HG03139 (cell line): ENCODE measurements around the gene CDKN1C.

Experiments used
- ATAC-seq: cut with Tn5 transposase; IDR thresholded peaks from one replicate; pipeline ENCODE4 v1.9.1; 2021; ENCODE audit not compliant: unreplicated experiment

CDKN1C gene

DNA sequence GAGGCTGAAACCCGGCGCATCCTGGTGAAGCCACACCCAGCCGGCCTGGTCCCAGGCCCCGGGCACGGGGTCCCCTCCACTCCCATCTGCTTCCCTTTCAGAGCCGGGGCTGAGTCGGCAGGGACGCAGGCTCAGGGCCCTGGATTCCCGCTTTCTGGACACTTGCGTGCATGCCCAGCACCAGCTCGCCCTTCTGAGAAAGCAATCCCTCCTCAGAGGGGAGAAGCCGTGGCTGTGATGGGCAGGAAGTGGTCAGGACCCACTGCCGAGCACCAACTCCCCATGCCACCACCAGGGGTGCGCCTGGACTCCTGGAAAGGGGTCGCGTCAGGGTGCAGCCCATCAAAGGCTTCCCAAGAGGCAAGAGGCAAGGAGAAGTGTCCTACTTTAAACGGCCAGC is 15.1 kb downstream of the CDKN1C start:
- ATAC-seq, result no peak

DNA sequence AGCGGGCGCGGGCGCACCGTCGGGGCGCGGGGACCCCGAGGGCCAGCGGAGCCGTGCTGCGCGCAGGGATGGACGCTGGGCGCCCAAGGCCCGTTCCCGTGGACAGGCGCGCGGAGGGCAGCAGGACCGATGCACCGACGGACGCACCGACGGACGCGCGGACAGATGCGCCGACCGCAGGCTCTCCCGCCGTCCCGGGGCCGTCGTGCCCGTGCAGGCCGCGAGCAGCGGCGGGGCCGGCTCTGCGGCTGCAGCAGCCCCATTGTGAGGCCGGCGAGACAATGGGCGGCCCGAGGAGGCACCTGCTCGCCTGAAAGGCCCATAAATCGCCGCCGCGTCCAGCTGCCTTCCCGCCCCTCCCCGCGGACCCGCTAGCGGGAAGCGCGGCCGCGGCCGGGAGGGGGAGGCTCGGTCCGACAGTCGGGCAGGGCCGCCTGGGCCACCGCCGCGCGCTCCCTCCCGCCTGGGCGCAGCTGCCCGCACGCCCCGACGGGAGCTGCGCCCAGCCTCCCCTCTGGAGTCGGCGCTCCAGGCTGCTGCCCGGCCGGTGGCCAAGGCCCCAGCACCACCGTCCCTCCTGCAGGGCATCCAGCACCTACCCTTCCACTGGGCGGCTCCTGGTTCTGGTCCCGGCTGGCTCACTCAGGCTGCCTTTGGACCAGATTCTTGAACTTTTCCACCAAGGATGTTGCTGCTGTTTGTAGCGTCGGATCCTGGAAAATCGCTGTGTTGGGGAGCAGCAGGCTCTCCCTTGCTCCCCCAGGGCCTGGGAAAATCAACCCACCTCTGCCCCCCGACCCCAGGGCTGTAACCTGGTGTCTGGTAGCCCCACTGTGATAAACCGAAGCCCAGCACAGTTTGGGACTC is 15.8 kb downstream of the CDKN1C start:
- no peak for ATAC-seq

DNA sequence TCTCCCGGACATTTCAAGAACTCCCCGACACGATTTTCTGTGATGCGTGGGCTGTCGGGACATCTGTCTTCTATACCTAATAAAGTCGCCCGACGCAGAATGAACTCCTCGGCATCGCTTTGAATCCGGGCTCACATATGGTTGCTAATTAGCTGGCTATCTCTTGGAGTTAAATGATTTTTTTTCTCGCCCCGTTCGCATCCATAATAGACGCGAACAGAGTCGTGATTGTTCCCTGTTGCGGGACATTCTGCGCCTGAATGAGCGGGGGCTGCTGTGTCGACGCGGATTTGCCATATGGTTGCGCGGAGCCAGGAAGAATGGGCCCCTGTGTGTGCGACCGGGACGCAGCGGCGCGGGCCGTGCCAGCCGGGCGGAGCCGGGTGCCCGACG is 16.4 kb downstream of the CDKN1C start:
- no peak for ATAC-seq

DNA sequence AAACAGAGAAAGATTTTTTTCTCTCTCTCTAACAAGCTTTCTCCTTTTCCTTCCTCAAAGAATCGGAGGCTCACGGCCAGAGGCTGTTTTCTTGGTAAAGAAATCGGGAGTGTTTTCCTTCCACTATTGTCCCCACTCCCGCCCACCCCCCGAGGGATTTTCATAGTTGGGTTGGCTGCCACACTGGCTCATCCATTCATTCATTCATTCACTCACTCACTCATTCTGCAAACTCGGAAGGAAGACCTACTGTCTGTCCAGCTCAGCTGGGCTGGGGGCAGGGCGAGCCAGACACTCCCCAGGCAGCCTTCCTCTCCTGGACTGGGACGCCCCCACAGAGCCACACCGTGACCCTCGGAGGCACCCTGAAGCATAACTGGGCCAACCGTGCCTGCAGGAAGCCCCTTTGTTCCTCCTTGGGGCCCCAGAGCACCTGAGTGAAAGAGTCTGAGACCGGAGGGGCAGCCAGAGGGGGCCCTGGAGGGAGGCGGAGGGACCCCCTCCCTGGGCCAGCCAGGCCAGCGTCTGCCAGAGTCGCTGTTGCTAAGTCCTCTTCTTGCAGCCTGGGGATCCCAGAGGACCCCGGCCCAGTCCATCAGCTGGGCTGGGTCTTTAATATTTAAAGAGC is 17.0 kb downstream of the CDKN1C start:
- no peak for ATAC-seq

DNA sequence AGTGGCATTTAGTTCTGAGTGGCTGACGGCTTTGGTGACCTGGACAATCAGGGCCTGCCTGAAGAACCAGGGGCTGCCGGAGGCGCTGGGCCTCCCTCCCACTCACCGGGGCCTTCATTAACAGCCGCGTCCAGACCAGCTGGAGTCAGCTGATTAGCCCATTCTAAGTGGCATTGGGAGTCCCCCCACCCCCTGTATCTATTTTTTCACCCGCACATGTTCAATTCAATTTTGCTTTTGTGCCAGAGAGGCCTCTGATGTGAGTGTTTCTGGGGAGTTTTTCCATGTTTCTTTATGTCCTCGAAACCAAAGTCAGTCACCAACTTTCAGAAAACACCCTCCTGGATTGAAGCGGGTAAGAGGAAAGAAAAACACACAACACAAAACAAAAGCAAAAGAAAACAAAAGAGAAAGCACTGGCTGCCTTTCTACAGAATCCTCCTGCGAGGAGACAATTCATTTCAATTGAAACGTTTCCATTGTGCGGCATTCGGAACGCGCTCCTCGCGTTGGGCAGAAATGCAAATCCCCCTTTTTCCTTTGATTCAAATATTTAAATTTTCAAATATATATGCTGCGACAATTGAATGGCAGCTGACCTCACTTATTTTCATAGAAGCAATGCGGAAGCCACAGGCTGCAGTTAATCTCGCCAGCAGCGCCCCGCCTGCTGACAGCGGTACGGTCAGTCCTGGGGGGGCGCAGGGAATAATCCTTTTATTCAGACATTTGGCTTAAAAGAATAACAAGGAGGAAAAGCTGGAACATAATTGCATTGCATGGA is 17.7 kb downstream of the CDKN1C start:
- no peak for ATAC-seq

DNA sequence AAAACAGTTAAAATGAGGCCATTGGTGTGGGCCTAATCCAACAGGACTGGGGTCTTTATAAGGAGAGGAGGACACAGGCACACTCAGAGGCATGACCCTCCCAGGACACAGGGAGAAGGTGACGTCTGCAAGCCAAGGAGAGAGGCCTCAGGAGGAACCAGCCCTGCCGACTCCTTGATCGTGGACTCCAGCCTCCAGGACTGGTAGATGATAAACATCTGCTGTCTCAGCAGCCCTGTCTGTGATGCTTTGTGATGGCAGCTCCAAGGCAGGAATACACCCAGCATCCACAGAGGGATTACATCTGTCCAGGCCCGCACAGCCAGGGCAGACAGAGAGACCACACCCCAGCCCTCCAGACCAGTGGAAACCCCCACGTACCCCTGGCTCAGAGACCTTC is 18.4 kb downstream of the CDKN1C start:
- no peak for ATAC-seq

DNA sequence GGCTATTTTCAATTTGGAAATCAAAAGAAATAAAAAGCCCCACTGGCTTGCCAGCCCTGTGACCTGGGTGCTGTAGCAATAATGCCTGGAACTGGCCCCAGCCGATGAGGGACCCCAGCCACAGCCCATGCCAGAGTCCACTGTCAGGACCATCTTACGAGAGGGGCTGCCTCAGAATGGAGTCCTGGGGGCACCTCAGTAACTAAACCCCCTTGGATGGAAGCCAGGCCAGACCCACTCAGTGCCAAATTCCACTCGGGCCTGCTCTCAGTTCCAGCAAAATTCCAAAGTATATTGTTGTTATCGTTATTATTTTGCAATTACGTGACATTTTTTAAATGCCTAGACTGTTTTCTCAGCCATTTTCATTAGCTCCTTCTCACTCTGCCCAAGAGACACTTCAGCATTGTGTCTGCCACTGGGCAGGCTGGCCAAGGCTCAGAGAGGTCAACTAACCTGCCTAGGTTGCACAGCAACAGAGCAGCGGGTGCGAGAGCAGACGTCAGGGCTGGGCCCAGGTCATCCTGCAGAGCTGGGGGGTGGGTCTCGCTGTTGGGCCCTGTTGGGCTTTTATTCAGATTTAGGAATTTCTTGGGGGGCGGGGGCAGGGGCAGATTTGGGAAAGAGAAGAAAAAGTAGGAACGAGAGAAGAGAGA is 19.5 kb downstream of the CDKN1C start:
- ATAC-seq, result no peak

DNA sequence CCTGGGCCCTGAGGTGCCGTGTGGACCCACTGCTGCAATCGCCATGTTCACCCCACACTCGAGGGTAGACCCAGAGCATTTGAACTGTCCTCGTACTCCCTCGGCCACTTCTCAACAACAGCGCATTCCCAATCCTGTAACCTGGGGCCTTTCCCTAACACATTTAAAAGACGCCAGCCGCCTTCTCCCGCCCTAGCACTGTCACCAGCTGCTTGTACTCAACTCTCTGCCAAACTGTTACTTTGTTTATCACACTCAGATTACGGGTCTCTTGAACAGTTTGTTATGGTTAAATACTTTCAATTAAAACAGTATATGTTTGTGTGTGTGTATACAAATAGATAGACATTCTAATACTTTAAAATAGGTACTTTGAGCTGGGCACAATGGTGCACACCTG is 20.7 kb downstream of the CDKN1C start:
- no peak for ATAC-seq

DNA sequence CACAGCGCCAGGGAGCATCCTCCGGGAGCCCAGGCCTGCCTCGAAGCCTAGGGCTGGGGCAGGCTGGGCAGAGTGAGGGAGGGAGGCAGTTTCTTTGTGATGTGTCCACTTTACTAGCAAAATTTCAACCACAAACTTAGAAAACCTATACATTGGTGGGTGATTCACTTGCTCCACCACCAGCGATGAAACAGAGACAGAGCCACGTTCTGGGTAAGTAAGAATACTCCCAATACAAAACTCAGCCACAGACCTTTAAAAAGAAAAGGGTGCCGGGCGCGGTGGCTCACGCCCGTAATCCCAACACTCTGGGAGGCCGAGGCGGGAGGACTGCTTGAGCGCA is 22.3 kb downstream of the CDKN1C start:
- no peak for ATAC-seq

DNA sequence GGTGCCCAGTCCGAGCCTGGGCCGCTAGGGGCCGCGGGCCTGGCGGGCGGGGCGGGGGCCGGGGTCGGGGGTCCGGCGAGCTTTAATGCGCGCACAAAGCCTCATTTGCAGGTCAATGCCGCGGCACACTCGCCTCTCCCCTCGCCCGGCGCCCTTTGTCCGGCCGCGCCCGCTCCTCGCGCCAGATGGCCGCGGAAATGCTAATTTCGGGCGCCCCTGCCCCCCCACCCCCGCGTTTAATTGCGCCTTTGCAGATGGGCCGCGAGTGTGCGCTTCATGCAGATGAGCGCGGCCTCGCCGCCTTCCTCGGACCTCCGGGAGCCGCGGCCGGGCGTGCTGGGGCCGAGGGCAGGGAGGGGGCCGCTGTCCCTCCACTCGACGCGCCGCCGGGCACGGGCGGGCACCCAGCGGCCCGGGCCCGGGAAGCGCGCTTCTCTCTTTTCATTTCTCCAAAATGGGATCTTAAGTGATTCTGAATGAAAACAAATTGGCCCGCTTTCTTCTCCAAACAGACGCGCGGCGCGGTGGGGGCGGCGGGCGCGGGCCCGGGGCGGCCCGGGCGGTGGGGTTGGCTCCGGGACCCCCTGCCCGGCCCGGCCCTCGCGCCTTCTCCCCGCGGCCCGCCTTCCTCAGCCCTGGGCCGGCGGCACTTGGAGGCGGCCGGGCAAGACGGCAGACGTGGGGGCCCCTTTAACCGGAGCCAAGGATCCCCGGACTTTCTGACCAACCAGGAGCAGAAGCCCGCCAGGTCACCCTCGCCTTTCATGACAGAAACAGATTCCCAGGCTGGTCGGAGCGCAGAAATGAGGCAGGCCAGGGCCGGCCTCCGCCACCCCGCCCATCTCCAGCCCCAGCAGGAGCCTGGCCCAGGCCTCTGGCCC is 22.9 kb downstream of the CDKN1C start:
- ATAC-seq, result no peak

DNA sequence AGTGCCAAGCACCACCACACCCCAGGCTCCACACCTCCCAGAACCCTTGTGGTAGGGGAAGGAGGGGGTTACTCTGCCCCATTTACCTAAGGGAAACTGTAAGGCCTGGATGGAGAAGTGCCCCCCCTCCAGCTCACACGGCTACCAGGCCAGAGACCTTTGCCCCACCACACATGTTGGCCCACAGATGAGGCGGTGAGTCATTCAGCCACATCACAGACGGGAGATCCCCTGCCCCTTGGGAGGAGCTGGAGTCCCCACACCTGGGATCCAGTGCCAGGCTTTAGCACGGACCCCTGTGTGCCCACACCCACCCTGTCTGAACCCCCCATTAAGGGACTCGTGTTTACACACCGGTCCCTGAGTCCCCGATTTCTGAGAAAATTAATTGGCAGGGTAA is 24.9 kb downstream of the CDKN1C start:
- no peak for ATAC-seq

DNA sequence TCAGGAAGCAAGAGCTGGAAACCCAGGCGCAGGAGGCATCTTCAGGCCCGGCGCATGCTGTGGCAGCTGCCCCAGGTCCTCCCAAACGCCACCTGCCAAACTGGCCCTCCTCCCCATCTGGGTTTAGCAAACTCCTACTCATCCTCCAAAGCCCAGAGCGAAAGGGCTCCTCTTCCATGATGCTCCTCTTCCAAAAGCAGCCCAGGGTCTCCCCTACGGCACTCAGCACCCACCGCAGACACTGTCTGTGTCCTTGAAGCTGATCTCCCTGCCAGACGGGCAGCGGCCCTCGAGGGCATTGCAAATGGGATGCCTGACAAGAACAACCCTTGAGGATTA is 25.9 kb downstream of the CDKN1C start:
- no peak for ATAC-seq

DNA sequence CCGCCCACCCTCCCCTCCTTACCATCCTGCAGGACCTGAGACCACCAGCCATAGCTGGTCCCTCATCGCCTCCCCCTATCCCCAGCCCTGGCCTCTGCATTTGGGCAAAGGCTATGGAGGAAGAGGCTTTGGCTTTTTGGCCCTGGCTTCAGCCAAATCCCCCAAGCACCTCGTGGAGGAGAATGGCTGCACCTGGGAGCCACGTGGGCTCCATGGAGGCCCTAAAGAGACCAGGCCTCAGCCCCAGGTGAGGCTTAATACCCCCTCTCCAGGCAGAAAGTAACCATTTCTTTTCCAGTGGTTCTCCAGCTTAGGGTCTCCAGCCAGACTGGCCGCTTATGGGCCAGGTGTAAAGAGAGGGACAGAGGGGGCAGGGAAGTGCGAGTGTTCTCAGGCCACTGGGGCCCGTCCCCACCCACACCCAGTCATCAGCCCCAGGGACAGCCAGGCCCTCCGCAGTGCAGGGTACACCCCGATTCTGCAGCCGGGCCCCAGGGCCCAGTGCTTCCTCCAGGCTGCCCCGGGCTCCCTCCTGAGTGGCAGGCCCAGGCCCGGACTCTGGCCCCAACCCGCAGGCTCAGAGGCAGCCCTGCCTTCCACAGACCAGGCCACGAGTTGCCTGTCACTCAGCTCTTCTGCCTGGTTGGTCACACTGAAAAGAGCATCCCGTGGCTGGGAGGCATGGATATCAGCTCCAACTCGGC is 26.4 kb downstream of the CDKN1C start:
- no peak for ATAC-seq

DNA sequence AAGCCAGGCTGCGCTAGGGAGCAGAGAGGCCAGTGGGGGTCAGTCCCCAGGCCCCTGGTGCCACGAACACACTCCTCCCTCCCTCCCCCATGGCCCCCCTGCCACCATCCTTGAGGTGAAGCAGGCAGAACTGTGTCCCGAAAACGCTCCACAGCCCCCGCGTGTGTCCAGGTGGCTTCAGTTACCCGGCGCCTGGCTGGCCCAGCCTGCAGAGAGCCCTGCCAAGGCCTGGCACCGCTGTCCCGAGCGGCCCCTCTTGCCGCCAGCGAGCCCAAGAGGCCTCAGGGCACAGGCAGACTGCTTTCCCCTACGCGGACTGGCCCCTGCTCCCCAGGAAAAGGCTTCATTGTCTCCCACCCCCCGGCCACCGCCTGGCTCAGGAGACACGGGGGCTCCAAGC is 27.7 kb downstream of the CDKN1C start:
- no peak for ATAC-seq

DNA sequence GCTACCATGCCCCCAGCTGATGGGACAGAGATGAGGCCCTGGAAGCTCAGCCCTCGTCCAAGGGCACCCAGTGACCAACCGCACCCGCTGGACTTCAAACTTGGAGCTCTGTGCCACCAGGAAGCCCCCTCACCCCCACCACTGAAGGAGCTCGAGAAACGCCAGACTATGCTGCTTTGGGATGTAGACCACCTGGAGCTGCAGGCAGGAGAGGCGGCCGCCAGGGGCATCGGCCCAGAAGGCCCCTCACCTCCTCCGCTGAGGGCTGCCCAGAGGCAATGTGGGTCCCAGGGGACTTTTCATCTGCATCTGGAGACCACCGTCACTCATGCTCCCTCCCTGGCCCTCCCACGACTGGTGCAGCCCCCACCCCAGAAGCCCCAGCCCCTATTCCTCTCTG is 28.3 kb downstream of the CDKN1C start:
- no peak for ATAC-seq

DNA sequence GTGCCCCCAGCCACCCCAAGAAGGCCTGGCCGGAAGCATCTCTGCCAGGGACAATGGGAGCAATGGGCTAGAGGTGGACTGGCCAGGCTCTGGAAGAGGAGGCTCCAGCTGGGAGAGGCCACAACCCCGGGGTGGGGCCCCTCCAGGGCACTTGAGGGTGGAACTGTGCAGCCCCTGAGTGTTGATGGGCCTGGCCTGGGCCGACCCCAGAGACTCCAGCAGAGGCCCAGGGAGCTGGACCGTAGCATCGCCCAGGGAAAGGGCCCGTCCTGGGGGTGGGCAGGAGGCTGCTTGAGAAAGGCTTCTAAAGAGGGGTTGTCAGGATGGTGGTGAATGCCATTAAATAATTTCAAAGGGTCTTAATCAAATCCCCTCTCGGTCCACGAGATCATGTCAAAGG is 30.4 kb downstream of the CDKN1C start:
- ATAC-seq, result no peak

DNA sequence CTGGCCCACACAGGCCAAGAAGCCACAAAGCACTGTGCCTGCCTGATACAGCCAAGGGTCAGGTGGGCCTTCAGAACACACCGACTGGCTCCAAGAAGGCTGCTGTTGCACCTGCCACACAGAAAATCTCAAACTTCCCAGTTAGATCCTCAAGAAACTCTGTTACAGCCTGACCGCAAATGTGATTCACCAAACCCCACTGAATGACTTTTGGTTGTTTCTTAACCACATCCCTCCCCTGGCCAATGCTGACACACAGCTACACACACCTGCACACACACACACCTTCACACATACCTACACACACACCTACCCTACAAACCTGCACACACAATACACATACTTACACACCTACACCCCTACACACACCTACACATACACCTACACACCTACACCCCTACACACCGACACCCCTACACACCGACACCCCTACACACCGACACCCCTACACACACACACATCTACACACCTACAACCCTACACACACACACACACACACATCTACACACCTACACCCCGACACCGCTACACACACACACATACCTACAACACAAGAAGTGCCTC is 31.5 kb downstream of the CDKN1C start:
- ATAC-seq, result no peak

DNA sequence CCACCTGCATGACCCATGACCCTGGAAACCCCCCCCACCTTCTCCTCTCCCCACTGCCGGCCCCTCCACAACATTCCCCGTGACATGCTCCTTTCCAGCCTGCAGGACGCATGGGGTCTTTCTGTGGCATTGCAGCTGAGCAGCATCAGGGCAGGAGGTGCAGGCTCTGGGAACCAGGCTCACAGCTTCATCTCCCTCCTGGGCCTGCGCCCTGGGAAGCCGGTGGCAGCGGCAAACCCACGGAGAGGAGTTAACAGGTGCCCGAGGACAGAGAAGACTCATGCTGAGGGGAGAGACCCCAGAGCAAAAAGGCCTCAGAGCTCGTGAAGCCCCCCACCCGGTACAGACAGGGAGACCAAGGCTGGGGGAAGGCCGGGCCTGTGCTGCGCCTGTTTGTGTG is 32.2 kb downstream of the CDKN1C start:
- ATAC-seq, result no peak

DNA sequence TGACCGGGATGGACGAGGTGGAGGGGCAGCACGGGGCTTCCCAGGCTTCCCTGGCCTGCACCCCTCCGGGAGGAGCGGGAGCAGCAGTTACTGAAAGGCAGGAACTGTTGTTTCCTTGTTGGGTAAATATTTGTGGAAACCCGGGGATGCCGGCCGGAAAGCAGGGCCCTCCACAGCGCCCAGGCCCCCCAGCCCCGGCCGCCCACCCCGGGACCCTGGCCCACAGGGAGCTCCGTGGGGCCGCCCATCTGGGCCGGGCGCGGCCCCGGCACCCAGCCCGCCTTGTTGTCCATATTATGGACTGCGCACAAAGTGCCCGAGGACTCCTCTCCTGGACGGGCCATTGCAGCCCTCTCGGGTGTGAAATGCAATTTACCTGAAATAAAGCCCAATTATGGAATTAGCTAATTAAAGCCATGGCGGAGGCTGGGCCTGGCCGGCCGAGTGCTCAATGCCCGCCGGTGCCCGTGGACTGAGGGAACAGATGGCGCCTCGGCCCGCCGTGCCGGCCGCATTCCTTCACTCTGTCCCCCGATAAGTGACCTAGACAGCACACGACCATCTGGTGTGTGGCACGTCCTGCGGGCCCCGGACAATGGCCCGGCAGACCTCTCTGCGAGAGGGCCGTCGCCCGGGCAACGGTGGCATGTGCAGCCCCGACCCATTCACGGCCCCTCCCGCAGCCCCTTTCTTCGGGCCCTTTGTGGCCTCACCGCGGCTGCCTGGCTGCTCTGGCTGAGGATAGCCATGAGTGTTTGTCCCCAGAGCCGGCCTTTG is 35.4 kb downstream of the CDKN1C start:
- ATAC-seq, result no peak
